Muscle of leg (tissue), 11 donors: ENCODE results near the gene OLR1. TPM values are rescaled to one million over a fixed set of nuclear protein-coding genes. Genes with fewer than 3 reads are reported as not detected.
A peak's percentile ranks its signal among the peaks of the same experiment; 100 is the strongest.
"Not testable (repeated sequence)": the region's sequence is repeated elsewhere in the genome, so short reads cannot be mapped to it uniquely, and the experiment has no call there.

Experiments used
- DNase-seq: peaks from one replicate; pipeline ENCODE4 v3.0.0; 2013
- H3K27ac ChIP-seq: one replicate; pipeline ENCODE4 v1.5.1; 2013; ENCODE audit warnings: mild to moderate bottlenecking, low read length, control low read depth
- H3K27me3 ChIP-seq: one replicate; pipeline ENCODE4 v1.6.1; 2013; ENCODE audit warnings: low read length; ENCODE audit not compliant: control insufficient read depth, insufficient read depth
- H3K36me3 ChIP-seq: one replicate; pipeline ENCODE4 v1.6.1; 2013; ENCODE audit warnings: low read length; ENCODE audit not compliant: control insufficient read depth, insufficient read depth
- H3K4me1 ChIP-seq: one replicate; pipeline ENCODE4 v1.6.1; 2013; ENCODE audit warnings: low read length; ENCODE audit not compliant: control insufficient read depth, insufficient read depth
- H3K4me3 ChIP-seq: one replicate; pipeline ENCODE4 v1.5.1; 2013; ENCODE audit warnings: low read length, control low read depth
- H3K9me3 ChIP-seq: replicated peaks from 2 replicates; pipeline ENCODE4 v1.6.1; 2013; ENCODE audit warnings: low read depth, low read length; ENCODE audit not compliant: control insufficient read depth
- WGBS: methylation state at CpG from one replicate; pipeline ENCODE4 v1.1.5; 2013; ENCODE audit warnings: missing lambda C conversion rate; ENCODE audit not compliant: insufficient coverage; 5-methylcytosine and 5-hydroxymethylcytosine counted together
- polyA plus RNA-seq, 8 donors: library from polyadenylated mRNA; unstranded; fragments of 120-200 nt; gene quantifications; one replicate each; pipeline versions ENCODE4 v1.2.1 to v1.2.3, GENCODE V29; 2013; ENCODE audit warnings: inconsistent platforms in 1 of 8, low replicate concordance in 1 of 8; ENCODE audit not compliant: insufficient read length in 8 of 8, insufficient read depth in 1 of 8
- total RNA-seq: library from RNA; stranded (reverse); fragments of 120-200 nt; gene quantifications from one replicate; pipeline ENCODE4 v1.2.4, GENCODE V29; 2013

OLR1 gene
- total and polyA plus RNA-seq, 9 donors, result 0.13 to 2.0 (median 0.56) TPM

DNA sequence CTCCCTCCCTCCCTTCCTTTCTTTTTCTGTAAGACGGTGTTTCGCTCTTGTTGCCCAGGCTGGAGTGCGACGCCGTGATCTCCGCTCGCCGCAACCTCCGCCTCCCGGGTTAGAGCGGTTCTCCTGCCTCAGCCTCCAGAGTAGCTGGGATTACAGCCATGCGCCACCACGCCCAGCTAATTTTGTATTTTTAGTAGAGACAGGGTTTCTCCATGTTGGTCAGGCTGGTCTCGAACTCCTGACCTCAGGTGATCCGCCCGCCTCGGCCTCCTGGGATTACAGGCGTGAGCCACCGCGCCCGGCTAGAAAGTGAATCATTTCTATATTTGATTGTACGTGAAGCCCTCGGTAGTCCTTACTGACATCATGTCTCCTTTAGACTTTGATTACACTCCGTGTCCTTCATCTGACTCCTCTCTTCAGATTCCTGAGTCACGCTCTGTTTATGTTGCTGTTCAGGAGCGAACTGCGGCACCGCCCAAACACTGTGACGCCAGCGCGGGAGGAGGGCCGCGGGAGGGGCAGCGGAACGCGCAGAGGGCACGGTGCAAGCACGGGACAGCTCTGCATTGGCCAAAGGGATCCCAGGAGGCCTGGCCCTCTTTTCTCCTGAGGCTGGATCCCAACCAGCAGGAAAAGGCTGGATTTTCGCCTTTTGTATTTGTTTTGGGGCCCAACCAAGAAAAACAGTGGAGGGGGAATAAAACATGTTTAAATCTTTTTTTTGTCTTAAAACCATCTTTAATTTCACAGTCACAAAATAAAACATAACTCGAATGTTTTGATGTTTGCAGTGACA lies 40.2 kb upstream of the OLR1 start:
- H3K27me3 ChIP-seq, result no peaks in the 10 kb centered on the region
- no peaks in the 10 kb centered on the region for H3K9me3 ChIP-seq
- DNase-seq, result peak; percentile 98
- no peaks in the 10 kb centered on the region for H3K36me3 ChIP-seq
- peak overlapping the region; percentile 97 for H3K27ac ChIP-seq
- H3K4me3 ChIP-seq, result peak overlapping the region; percentile 95
- H3K4me1 ChIP-seq, result peaks cover 6% of the 10 kb centered on the region
- whole genome bisulfite sequencing, result 17% methylated on average over 22 of the region's 40 CpGs

DNA sequence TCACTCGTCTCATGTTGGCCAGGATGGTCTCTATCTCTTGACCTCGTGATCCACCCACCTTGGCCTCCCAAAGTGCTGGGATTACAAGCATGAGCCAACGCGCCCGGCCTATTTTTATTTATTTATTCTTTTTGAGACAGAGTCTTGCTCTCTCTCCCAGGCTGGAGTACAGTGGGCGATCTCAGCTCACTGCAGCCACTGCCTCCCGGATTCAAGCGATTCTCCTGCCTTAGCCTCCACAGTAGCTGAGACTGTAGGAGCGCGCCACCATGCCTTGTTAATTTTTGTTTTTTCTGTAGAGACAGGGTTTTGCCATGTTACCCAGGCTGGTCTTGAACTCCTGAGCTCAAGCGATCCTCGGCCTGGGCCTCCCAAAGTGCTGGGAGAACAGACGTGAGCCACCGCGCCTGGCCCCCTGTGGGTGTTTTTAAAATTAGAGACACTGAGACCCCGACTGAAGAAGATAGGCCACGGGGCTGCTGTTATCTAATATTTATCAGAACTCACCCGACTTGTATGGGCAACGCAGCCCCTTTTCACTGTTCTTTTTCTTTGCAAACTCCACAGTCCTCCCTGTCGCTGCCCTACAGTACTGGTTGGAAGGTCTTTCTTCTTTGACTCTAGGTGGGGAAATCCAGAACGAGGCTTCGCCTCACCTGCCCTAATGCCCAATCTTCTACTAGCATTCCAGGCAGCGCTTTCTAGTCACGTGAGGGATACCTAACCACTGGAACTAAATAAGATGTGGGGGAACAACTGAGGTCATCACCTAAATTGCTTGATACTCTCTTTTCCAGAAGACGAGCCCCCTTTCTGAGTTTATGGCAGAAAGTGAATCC lies 39.4 kb upstream of the OLR1 start:
- DNase-seq, result no peak
- no peak overlapping the region for H3K4me3 ChIP-seq

DNA sequence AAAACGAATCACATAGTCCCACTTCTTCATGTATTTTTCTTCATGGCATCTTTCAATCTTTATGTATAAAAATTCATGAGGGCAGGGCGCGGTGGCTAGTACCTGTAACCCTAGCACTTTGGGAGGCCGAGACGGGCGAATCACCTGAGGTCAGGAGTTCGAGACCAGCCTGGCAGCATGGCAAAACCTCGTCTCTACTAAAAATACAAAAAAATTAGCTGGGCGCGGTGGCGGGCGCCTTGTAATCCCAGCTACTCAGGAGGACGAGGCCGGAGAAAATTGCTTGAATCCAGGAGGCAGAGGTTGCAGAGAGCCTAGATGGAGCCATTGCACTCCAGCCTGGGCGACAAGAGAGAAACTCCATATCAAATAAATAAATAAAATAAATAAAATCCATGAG lies 38.3 kb upstream of the OLR1 start:
- no peaks in the 10 kb centered on the region for H3K36me3 ChIP-seq
- 91% methylated on average over 6 of the region's 15 CpGs for WGBS
- peaks cover 6% of the 10 kb centered on the region for H3K4me1 ChIP-seq
- no peaks in the 10 kb centered on the region for H3K27me3 ChIP-seq
- DNase-seq, result no peak
- H3K9me3 ChIP-seq, result no peaks in the 10 kb centered on the region
- H3K27ac ChIP-seq, result no peak overlapping the region
- no peak overlapping the region for H3K4me3 ChIP-seq

More for the DNA sequence above, 39.4 kb upstream of the OLR1 start:
- no peaks in the 10 kb centered on the region for H3K27me3 ChIP-seq
- H3K36me3 ChIP-seq, result no peaks in the 10 kb centered on the region
- no peaks in the 10 kb centered on the region for H3K9me3 ChIP-seq
- H3K27ac ChIP-seq, result no peak overlapping the region
- peaks cover 6% of the 10 kb centered on the region for H3K4me1 ChIP-seq
- WGBS, result 93% methylated on average over 8 of the region's 25 CpGs

DNA sequence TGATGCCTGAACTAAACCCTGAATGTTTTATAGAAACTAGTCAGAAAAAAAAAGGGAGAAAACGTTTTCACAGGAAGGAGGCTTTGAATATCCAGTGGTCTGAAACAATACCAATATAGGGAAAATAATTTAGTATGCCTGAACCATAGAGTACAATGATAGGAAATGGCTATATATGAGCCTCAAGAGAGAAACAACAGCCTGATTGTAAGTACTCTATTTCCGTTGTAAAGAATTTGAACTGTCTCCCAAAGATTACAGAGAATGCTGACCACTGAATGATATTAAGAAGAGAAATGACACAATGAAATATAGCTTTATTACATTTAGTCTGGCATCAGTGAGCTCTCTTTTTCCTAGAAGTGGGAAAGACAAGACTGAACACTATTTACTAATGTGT lies 35.2 kb upstream of the OLR1 start:
- Histone ChIP-seq H3K36me3 (no peaks in the 10 kb centered on the region), H3K4me1 (no peaks in the 10 kb centered on the region), H3K4me3 (no peak overlapping the region), H3K9me3 (no peaks in the 10 kb centered on the region), H3K27me3 (no peaks in the 10 kb centered on the region), H3K27ac (peak overlapping the region; percentile 20)
- WGBS, result no CpG with 5 or more reads among the region's 2 CpGs
- DNase-seq, result no peak

DNA sequence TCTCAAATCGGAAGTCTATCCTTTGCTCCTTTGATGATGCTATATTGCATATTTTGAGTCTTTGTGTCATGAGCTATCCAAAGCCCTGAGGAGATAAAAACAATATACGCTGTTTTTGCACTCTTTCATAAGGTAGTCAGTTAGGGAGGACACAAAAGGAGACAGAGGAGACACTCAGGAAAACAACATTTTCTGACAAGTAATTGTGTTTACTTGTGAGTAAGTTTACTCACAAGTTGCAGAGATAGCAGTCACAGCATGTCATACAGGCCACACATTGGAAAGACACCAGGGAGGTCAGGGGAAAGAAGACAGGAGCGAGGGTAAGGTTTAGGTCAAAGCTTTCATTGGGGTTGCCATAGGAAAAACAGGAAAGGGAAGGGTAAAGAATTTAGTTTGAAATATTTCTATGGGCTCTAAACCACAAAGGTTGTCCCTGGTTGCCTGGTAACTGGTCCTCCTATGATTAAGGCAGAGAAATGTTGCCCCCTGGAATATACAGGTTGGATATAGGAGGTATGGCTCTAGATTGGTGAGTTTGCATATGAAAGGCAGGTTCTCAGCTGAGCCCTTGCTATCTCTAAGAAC lies 33.4 kb upstream of the OLR1 start:
- H3K36me3 ChIP-seq, result no peaks in the 10 kb centered on the region
- H3K4me3 ChIP-seq, result no peak overlapping the region
- H3K27ac ChIP-seq, result no peak overlapping the region
- 94% methylated on average over 2 of the region's 3 CpGs for WGBS
- H3K9me3 ChIP-seq, result no peaks in the 10 kb centered on the region
- H3K4me1 ChIP-seq, result no peaks in the 10 kb centered on the region
- no peaks in the 10 kb centered on the region for H3K27me3 ChIP-seq
- no peak for DNase-seq

DNA sequence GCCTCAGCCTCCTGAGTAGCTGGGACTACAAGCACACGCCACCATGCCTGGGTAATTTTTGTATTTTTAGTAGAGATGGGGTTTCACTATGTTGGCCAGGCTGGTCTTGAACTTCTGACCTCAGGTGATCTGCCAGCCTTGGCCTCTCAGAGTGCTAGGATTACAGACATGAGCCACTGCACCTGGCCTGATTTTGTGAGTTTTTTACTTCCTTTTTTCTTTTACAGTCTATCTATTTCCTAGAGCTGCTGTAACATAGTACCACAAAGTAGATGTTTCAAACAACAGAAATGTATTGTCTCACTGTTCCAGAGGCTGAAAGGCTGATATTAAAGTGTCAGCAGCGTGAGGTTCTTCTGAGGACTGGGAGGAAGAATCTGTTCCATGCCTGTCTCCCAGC lies 32.6 kb upstream of the OLR1 start:
- DNase-seq, H3K4me3 ChIP-seq, H3K27ac ChIP-seq, H3K4me1 ChIP-seq, H3K36me3 ChIP-seq, H3K9me3 ChIP-seq, H3K27me3 ChIP-seq: not testable (repeated sequence)
- no CpG with 5 or more reads among the region's 2 CpGs for WGBS

DNA sequence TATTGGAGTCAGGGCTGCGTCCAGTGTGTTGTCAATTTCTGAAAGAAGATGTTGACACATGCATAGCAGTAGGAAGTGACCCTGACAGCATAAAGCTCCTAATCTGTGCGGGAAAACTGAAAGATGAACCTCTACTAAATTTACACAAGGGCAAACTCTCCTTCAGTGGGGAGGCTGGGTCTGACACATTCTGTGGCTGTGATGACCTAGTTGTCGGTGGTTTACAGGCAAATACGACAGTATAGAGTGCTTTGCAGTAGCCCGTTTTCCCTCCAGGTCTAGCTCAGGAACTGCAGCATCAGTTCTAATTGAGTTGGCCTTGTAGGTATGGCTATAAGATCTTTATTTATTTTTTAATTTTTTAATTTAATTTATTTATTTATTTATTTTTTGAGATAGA lies 25.9 kb upstream of the OLR1 start:
- no peak overlapping the region for H3K4me3 ChIP-seq
- H3K36me3 ChIP-seq, result no peaks in the 10 kb centered on the region
- DNase-seq, result no peak
- no CpG with 5 or more reads among the region's 5 CpGs for WGBS
- H3K9me3 ChIP-seq, result no peaks in the 10 kb centered on the region
- H3K4me1 ChIP-seq, result no peaks in the 10 kb centered on the region
- H3K27ac ChIP-seq, result no peak overlapping the region
- H3K27me3 ChIP-seq, result no peaks in the 10 kb centered on the region

DNA sequence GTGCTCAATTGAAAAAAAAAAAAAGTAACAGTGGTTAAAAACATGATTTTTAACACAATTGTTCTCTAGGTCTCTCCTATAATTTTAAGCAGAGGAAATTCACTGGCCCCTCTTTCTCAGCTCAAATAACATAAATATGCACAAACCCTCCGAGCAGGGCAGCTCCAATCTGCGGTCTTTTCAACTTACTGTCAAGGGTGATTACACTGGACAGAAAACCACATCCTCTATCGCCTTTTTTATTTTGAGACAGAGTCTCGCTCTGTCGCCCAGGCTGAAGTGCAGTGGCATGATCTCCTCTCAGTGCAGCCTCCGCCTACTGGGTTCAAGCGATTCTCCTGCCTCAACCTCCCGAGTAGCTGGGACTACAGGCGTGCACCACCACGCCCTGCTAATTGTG lies 24.3 kb upstream of the OLR1 start:
- Histone ChIP-seq H3K27ac (no peak overlapping the region), H3K4me3 (no peak overlapping the region), H3K9me3 (no peaks in the 10 kb centered on the region), H3K27me3 (no peaks in the 10 kb centered on the region), H3K4me1 (no peaks in the 10 kb centered on the region), H3K36me3 (no peaks in the 10 kb centered on the region)
- no peak for DNase-seq
- 85% methylated on average over 7 of the region's 10 CpGs for WGBS

DNA sequence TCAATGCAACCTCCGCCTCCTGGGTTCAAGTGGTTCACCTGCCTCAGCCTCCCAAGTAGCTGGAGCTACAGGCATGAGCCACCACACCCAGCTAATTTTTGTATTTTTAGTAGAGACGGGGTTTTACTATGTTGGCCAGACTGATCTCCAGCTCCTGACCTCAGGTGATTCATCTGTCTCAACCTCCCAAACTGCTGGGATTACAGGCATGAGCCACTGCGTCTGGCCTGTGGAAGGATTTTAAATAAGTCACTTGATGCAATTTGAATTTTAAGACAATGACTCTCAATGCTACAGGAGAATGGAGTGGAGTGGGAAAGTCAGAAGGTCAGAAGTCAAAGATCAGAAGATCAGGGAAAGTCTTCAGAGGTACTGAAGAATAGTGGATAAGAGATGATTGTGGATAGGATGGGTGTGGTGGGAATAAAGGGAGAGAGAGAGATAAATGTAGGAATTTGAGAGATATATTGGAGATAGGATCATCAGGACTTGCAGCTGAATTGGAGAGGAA lies 22.3 kb upstream of the OLR1 start:
- DNase-seq, result no peak
- no peak overlapping the region for H3K27ac ChIP-seq
- H3K4me1 ChIP-seq, result no peaks in the 10 kb centered on the region
- no peak overlapping the region for H3K4me3 ChIP-seq
- WGBS, result no CpG with 5 or more reads among the region's 3 CpGs
- H3K36me3 ChIP-seq, result no peaks in the 10 kb centered on the region
- H3K9me3 ChIP-seq, result no peaks in the 10 kb centered on the region
- H3K27me3 ChIP-seq, result no peaks in the 10 kb centered on the region

DNA sequence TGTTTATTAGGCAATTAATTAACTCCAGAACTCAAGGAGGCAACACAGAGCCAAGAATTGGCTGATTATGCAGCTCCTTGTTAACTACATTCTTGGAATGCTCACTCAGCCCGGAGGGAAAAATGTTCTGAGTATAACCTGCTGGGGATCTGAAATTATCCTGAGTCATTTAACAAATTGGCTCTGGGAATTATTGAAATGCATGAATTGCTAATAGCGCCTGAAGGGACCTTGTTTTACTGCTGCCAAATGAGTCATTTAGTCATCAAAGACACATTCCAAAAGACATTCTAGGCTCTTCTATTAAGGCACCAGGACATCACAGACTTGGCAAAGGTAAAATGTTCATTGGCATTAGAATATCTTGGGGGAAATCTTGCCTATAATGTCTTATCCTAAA lies 19.9 kb upstream of the OLR1 start:
- H3K36me3 ChIP-seq, result no peaks in the 10 kb centered on the region
- no peak overlapping the region for H3K27ac ChIP-seq
- 0% methylated on average over 1 of the region's 2 CpGs for WGBS
- no peaks in the 10 kb centered on the region for H3K27me3 ChIP-seq
- H3K4me3 ChIP-seq, result no peak overlapping the region
- no peaks in the 10 kb centered on the region for H3K4me1 ChIP-seq
- H3K9me3 ChIP-seq, result no peaks in the 10 kb centered on the region
- no peak for DNase-seq
